ENCODE measurements around the gene MPL.

The MPL gene

GRCh38 chr1:43337588-43337987, at the start of gene MPL:
TSS of gene MPL (plus strand) at chr1:43337818. CDS start at chr1:43337849, 31 bp downstream.
- DNase-seq: no peak

- DNase-seq: no peak
These were observed 49.4 kb upstream of the MPL start for GRCh38 chr1:43288058-43288784.

- no peak for DNase-seq
These were observed 48.6 kb upstream of the MPL start for GRCh38 chr1:43288785-43289706.

GRCh38 chr1:43292216-43292615, 45.4 kb upstream of the MPL start:
- no peak for DNase-seq

GRCh38 chr1:43292679-43293078, 44.9 kb upstream of the MPL start:
- no peak for DNase-seq

GRCh38 chr1:43293176-43293575, 44.4 kb upstream of the MPL start:
- no peak for DNase-seq

GRCh38 chr1:43293896-43294760, 43.5 kb upstream of the MPL start:
- no peak for DNase-seq

GRCh38 chr1:43294761-43295160, 42.9 kb upstream of the MPL start:
- no peak for DNase-seq

GRCh38 chr1:43296207-43296606, 41.4 kb upstream of the MPL start:
- DNase-seq: no peak

GRCh38 chr1:43298055-43298454, 39.6 kb upstream of the MPL start:
- DNase-seq: no peak

GRCh38 chr1:43299101-43299500, 38.5 kb upstream of the MPL start:
- DNase-seq: no peak

GRCh38 chr1:43300378-43301094, 37.1 kb upstream of the MPL start, which contains the start of gene TIE1:
TSS of gene TIE1 (plus strand) at chr1:43300982. CDS start at chr1:43301072, 90 bp downstream.
- no peak for DNase-seq

GRCh38 chr1:43302201-43302600, 35.4 kb upstream of the MPL start:
- DNase-seq: no peak

- DNase-seq: no peak
These were observed 34.7 kb upstream of the MPL start for GRCh38 chr1:43302721-43303470.

- DNase-seq: no peak
These were observed 33.9 kb upstream of the MPL start for GRCh38 chr1:43303471-43304313.

- DNase-seq: no peak
These were observed 33.3 kb upstream of the MPL start for GRCh38 chr1:43304314-43304681.

GRCh38 chr1:43304771-43305300, 32.8 kb upstream of the MPL start:
- no peak for DNase-seq

- no peak for DNase-seq
These were observed 32.2 kb upstream of the MPL start for GRCh38 chr1:43305461-43305860.

GRCh38 chr1:43305926-43306687, 31.5 kb upstream of the MPL start:
- DNase-seq: no peak
